ENCODE results near the gene CADPS.

DNA sequence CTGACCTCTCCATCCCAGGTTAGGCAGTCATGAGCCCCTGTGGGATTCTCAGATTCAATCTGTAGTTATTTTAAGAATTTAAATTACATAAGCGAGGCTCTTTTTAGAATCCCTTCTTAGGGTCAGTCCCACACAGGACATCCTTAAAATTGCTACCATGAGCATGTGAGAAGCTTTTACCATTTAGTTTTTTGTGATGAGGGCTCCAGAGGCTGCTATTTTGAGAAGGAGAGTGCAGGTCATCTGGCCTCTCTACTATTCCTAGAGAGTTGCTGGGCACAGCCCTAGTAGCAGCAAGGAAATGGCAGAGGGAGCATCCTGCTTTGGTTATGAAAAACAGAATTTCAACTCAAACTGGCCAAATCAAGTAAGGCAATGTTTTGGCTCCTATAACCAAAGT, 13.6 kb upstream of the CADPS start:
- TF ChIP-seq, protein P1, sequence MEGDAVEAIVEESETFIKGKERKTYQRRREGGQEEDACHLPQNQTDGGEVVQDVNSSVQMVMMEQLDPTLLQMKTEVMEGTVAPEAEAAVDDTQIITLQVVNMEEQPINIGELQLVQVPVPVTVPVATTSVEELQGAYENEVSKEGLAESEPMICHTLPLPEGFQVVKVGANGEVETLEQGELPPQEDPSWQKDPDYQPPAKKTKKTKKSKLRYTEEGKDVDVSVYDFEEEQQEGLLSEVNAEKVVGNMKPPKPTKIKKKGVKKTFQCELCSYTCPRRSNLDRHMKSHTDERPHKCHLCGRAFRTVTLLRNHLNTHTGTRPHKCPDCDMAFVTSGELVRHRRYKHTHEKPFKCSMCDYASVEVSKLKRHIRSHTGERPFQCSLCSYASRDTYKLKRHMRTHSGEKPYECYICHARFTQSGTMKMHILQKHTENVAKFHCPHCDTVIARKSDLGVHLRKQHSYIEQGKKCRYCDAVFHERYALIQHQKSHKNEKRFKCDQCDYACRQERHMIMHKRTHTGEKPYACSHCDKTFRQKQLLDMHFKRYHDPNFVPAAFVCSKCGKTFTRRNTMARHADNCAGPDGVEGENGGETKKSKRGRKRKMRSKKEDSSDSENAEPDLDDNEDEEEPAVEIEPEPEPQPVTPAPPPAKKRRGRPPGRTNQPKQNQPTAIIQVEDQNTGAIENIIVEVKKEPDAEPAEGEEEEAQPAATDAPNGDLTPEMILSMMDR (conservative IDR thresholded peaks at IDR 0.05), result no peak
- no peak for TF ChIP-seq ZFX (IDR thresholded peaks at IDR 0.05)
